ENCODE results near the gene CSF1R.
"Not testable (repeated sequence)": the region's sequence is repeated elsewhere in the genome, so short reads cannot be mapped to it uniquely, and the experiment has no call there.

The CSF1R gene

GRCh38 chr5:150103678-150104549, 17.6 kb upstream of the CSF1R start:
- no peak for DNase-seq

DNA sequence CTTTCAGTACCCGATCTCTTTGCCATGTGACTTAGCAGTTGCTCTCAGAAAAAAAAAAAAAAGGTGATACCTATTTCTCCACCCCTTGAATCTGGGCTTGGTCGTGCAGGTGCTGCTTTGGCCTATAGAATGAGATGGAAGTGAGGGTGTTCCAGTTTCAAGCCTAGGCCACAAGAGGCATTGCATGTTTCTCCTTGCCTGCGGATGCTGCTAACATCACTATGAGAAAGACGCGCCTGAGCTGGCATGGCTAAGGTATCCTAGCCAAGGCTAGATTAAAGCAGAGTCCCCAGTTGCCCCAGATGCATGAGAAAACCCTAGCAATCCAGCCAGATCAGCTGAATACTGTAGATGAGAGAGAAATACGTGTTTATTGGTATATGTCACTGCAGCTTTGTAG, 14.7 kb upstream of the CSF1R start:
- DNase-seq, result no peak

GRCh38 chr5:150097152-150097551, 10.8 kb upstream of the CSF1R start:
- DNase-seq, result no peak

DNA sequence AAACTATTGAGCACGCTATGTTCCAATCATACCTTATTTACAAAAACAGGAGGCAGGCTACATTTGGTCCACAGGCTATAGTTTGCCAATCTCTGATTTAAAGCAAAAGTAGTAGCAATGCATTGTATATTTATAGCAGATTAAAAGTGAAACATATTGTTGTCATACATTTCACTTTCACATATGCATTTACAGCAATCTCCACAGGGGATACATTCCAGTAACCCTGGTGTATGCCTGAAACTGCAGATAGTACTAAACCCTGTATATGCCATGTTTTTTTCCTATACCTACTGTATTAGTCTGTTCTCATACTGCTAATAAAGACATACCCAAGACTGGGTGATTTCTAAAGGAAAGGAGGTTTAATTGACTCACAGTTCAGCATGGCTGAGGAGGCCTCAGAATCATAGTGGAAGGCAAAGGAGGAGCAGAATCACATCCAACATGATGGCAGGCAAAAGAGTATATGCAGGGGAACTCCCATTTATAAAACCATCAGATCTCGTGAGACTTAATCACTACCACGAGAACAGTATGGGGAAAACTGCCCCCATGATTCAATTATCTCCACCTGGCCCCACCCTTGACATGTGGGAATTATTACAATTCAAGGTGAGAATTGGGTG, 5.9 kb upstream of the CSF1R start:
- no peak for DNase-seq

DNA sequence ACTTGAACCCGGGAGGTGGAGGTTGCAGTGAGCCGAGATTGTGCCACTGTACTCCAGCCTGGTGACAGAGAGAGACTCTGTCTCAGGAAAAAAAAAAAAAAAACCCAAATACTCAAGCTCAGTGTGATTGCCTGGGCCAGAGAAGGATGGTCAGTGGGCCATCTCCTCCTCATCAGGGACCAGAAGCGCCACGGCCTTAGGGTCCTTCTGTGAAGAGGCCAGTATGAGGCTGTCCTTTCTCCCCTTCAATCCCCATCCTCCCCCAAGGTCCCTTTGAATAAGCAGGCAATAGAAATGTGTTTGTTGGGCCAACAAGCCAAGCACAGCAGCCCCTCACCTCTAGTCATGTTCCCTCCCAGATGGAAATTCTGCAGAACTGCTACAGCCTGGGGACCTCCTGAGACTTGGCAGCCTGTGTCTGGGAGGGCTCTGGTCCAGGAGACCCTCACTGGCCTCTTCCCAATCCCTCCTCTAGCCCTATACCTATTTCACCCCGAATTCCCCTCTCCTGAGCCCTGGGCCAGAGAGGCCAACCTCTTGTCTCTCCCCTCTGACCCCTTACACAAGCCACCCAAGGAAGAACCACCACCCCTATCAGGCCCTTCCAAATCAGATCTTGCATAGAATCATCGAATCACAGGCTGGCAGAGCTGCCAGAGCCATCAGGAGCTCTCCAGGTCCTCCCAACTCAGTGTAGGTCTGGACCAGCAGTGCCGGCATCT, 1.0 kb downstream of the CSF1R start:
- no peak for DNase-seq

DNA sequence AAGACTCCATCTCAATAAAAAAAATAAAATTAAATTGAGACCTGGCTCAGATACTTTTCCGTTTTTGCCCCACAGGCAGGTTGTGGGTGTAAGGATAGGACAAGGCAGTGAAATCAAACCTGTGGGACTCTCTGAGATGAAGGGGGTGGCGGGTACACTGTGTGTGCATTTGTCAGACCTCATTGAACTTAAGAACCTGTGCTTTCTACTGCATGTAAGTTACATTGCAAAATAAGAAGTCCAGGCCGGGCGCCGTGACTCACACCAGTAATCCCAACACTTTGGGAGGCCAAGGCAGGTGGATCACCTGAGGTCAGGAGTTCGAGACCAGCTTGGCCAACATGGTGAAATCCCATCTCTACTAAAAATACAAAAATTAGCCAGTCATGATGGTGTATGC, 1.6 kb downstream of the CSF1R start:
- not testable (repeated sequence) for DNase-seq

GRCh38 chr5:150082889-150083288, 3.5 kb downstream of the CSF1R start:
- DNase-seq, result no peak

GRCh38 chr5:150082374-150082773, 4.0 kb downstream of the CSF1R start:
- DNase-seq, result no peak

DNA sequence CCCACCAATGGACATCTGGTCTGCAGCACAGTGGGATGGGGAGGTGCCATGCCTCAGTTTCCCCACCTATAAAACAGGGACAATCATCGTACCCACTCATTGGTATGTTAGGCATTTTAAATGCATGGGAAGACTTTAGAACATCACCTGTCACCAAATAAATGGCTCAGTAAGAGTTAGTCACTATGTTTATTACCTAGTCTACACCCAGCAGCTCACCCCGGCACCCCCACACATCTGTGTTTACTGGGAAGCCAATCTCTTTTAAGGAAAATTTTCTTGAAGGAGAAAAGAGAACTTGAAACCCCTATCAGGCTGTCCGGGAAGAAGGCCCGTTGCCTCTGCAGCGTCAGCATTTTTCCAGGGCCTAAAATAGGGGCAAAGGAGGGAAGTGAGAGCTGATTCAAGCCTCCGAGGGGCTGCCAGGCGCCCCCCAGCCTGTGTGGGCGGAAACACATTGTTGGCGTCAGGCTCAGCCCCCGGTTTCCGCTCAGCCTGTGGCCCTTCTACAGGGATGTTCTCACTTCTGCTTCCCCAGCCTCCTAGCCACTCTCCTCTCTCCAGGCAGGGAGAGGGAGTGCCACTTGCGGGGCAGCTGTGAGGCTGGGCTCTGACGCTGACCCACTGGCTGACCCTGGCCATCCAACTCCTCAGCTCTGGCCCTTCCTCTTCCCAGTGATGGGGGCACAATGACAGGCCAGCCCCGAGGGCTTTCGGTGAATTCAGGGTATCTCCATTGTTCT, 4.6 kb downstream of the CSF1R start:
- DNase-seq, result no peak

- DNase-seq, result no peak
These were observed 5.5 kb downstream of the CSF1R start for GRCh38 chr5:150080696-150081435.

DNA sequence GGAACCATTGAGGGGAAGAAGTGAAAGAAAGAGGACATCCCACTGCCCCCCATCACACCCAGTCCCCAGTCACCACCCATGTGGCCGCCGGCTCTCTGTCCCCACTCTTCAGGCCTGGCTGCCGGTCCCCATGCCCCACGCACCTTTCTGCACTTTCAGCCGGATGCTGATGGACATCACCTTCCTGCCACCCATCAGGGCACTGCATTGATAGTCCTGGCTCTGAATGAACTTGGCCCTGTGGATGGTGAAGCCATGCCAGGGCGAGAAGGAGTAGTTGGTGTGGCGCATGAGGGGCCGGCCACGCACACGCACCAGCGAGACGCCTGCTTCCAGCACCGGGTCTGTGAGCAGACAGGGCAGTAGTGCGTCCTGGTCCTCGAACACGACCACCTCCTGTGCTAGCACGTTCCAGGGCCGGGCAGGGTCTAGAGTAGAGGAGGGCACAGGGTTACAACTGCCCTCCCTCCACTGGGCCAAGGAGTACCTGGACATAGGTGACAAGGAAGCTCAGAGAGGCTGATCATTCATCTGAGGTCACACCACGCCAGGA, 6.4 kb downstream of the CSF1R start:
- no peak for DNase-seq

DNA sequence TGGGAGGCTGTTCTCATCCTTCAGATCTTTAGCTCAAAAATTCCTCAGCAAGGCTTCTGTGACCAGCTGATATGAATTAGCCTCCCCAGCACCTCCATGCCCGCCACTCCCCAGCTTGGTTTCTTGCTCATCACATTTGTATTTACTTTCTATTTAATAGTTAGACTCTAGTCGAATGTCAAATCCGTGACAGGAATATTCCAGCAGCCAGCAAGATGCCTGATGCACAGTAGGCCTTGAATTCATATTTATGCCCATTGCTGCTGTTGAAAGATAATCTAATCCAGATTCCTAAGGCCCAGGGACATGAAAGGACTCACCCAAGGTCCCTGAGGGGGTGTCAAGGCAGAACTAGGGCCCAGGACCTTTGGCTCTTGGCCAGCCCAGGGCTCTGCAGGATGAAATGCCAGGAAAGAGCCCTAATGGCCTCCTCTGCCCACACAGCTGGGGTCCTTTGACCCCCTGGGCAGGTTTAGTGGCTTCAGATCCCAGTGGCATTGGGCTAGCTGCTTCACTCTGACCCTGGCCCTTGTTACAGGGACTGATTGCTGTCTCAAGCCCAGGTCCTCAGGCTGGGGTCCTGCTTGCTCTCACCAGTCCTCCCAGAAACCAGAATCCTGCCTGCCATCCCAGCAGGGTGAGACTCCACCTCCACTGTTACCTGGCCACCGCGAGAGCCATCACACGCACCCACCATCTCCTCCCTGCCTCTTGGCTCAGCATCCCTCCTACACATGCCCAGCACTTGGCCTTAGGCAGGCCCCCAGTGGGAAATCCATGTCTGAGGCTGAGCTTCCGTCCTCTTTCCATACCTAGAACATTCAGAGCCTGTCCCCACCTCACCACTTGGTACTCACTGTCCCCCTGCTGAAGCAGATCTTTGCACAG, 7.3 kb downstream of the CSF1R start:
- DNase-seq, result no peak

DNA sequence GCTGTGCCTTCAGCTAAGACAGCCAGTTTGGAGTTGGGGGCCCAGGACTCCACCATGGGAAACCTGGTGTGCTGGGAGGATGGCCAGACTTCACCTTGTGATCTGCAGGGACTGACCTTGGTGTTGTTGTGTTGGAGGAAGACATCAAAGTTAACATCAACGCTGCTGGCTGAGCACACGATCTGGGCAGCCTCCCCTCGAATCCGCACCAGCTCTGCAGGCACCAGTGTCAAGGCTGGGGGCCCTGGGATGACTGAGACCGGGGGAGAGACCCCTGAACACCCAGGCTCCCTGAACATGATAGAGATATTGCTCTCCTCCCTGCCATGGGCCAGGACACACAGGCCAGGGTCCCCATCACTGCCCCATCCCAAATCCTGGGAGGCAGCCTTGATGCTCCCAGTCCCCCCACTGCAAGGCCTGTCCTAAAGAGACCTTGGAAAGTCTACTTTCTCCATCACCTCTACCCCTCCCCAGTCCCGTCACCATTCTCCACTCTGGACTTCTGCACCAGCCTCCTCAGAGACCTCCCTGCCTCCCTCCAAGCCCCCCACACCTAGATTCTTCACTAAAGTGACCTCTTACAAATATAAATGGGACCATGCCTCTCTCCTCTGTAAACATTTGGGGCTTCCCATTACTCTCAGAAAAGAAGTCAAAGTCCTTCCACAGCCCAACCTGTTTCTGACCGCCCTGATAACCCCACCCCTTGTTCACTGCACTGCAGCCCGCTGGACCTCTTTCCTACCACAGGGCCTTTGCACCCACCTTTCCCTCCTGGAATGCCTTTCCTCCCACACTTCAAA, 8.2 kb downstream of the CSF1R start:
- DNase-seq, result no peak

DNA sequence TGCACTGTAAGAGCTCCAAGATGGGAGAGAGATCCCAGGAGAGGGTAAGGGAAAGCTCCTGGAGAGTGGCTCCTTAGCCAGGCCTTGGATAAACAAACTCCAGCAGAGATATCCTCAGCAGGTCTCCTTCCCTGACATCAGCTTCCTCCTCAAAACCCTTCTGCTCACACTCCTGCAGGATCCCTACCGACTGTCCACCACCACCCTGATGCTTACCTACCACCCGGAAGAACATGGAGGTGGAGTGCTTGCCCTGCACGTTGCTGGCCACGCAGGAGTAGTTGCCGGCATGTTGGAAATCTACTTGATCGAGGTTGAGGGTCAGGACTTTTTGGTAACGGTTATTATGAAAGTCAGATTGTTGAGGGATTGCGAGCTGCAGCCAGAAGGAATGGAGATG, 9.3 kb downstream of the CSF1R start:
- no peak for DNase-seq

- no peak for DNase-seq
These were observed 10.5 kb downstream of the CSF1R start for GRCh38 chr5:150075806-150076205.

DNA sequence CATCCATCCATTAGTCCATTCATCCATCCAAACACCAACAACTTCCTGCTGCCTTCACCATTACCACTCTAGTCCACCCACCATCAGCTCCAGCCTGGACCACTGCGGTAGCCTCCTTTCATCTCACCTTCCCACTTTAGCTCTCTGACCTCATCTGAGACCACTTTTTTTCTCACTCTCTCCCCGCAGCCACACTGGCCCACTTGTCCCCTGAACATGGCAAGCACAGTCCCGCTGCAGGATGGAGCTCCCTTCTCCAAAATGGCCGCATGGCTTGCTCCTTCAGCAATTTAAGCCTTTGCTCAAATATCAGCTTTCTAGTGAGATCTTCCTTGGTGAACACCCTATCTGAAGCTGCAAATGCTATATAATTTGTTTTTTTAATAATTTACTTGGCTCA, 11.1 kb downstream of the CSF1R start:
- no peak for DNase-seq

- no peak for DNase-seq
These were observed 12.7 kb downstream of the CSF1R start for GRCh38 chr5:150073677-150074076.

DNA sequence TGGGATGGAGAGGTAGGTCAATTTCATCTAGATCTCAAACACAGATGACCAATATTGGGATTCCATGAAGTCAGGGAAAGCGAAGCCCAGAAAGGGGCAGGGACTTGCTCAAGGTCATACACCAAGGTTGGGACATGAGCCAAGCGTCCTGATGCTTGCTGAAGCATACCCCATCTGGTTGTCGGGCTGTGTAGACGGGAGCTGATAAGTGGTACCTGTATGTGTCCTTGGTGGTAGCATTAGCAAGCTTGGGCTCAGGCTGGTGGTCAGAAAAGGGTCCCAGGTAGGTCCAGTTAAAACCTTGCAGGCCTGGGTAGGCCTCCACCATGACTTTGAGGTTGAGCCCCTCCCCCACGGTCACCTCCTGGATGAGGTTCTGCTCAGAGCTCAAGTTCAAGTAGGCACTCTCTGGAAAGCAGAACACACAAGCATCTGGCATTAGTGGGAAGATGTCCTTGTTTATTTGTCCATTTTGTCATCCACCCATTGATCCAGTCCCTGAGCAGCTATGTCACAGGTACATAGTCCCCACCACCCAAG, 13.2 kb downstream of the CSF1R start:
- DNase-seq, result no peak

- DNase-seq, result no peak
These were observed 15.5 kb downstream of the CSF1R start for GRCh38 chr5:150070821-150071220.
